SH-SY5Y (cell line): ENCODE results near the gene MBD4.

ENCODE experiments used
- GATA2 ChIP-seq: IDR thresholded peaks from 2 replicates; pipeline ENCODE4 v1.6.1; 2011; ENCODE audit warnings: mild to moderate bottlenecking, low read depth, low read length
- GATA3 ChIP-seq: IDR thresholded peaks from 2 replicates; pipeline ENCODE4 v1.6.1; 2011; ENCODE audit warnings: low read depth, mild to moderate bottlenecking, low read length, moderate library complexity

GRCh38 chr3:129441782-129442181 is 2.0 kb upstream of the MBD4 start:
- TF ChIP-seq GATA3, result no peak
- no peak for TF ChIP-seq GATA2
